Transverse colon (tissue), 4 donors: ENCODE results near the gene GALM. TPM values are rescaled to one million over a fixed set of nuclear protein-coding genes. Genes with fewer than 3 reads are reported as not detected.
"Not testable (repeated sequence)": the region's sequence is repeated elsewhere in the genome, so short reads cannot be mapped to it uniquely, and the experiment has no call there.

Experiments used
- DNase-seq: peaks from one replicate; pipeline ENCODE4 v3.0.0-alpha.2; 2019
- H3K27ac ChIP-seq, 4 donors: fragments of 200-600 bp; sonication (generic); 2 replicates each; pipeline ENCODE4 v1.5.1; 2016 to 2018; ENCODE audit warnings: inconsistent platforms in 4 of 4
- H3K27me3 ChIP-seq: fragments of 200-600 bp; sonication (generic); 2 replicates; pipeline ENCODE4 v1.5.1; 2017; ENCODE audit warnings: inconsistent platforms
- H3K36me3 ChIP-seq, 4 donors: fragments of 200-600 bp; sonication (generic); 2 replicates each; pipeline ENCODE4 v1.5.1; 2017 to 2019; ENCODE audit warnings: inconsistent platforms in 4 of 4
- H3K4me1 ChIP-seq, 4 donors: fragments of 200-600 bp; sonication (generic); 2 replicates each; pipeline ENCODE4 v1.5.1; 2017 to 2020; ENCODE audit warnings: inconsistent platforms in 4 of 4
- H3K4me3 ChIP-seq, 4 donors: fragments of 200-600 bp; sonication (generic); 1 replicate in 1 of 4; 2 replicates in 3 of 4; pipeline versions ENCODE4 v1.5.1 to v1.6.1; 2017 to 2019; ENCODE audit warnings: inconsistent platforms in 4 of 4
- H3K9me3 ChIP-seq, 2 donors: fragments of 200-600 bp; sonication (generic); 2 replicates each; pipeline ENCODE4 v1.5.1; 2017 to 2019; ENCODE audit warnings: inconsistent platforms in 2 of 2
- EP300 ChIP-seq: sonication (generic); formaldehyde crosslinking; IDR thresholded peaks from one replicate; pipeline ENCODE4 v1.6.1; 2017; ENCODE audit warnings: antibody characterized with exemption, low read depth
- POLR2A ChIP-seq: fragments of 450-650 bp; IDR thresholded peaks from one replicate; pipeline ENCODE4 v1.6.1; 2016; ENCODE audit warnings: antibody characterized with exemption, mild to moderate bottlenecking, moderate library complexity
- POLR2AphosphoS5 ChIP-seq, 3 donors: sonication (generic); formaldehyde crosslinking; IDR thresholded peaks; one replicate each; pipeline ENCODE4 v1.6.1; 2016; ENCODE audit warnings: antibody characterized with exemption in 3 of 3
- WGBS, 2 donors: methylation state at CpG; one replicate each; pipeline ENCODE4 v1.1.5; 2018; ENCODE audit warnings: low coverage in 1 of 2; 5-methylcytosine and 5-hydroxymethylcytosine counted together
- in situ Hi-C, 4 donors: fragments of 200-750 bp; cut with MboI; loops; one replicate each; pipeline versions ENCODE4 v1.15.0 to v1.15.1; 2017; ENCODE audit warnings: low sequenced_read_pairs in 3 of 4, low pct_ligation_motif_present in 1 of 4, low pct_unique_long_range_greater_than_20kb in 1 of 4
- intact Hi-C: fragments of 100-400 bp; cut with DNase I; formaldehyde crosslinking; loops from one replicate; pipeline ENCODE4 v1.15.1; 2023; ENCODE audit warnings: low total_unique reads
- total RNA-seq, 4 donors: library from RNA; depleted of rRNA; stranded (reverse); fragments of >200 nt; gene quantifications; one replicate each; pipeline ENCODE4 v1.1.0, GENCODE V29; 2016
- TF ChIP-seq, protein P1 (sequence below), 5 experiments: fragments of 200-600 bp in 3 of 5; fragments of 450-650 bp in 2 of 5; sonication (generic) in 3 of 5; IDR thresholded peaks; 1 replicate in 2 of 5; 2 replicates in 3 of 5; pipeline ENCODE4 v1.5.1; 2016 to 2017; ENCODE audit warnings: antibody characterized with exemption in 5 of 5, inconsistent platforms in 3 of 5, mild to moderate bottlenecking in 2 of 5, moderate library complexity in 1 of 5

GALM gene
- total RNA-seq, 4 donors from 2014 or later, result 35.5 to 80.6 (median 70.9) TPM

DNA sequence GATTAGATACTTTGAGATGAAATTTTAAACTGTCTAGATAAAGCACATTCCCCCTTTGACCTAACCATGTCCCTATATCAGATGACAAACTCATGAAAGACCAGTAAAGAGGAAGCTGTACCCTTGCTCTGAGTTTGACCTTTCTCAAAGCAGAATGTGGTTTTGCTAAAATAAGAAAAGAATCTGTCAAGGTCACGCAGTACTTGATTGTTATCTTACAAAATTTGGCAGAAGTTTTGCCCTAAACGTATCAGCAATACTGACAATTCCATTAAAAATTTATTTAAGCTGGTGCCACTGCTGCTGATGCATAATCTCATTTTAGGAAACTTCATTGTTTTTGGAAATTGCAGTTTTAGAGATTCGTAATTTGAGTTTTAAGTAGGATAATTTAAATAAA lies 31.2 kb upstream of the GALM start:
- Histone ChIP-seq H3K4me3 (no peak overlapping the region), H3K27me3 (no peaks in the 10 kb centered on the region), H3K36me3 (no peaks in the 10 kb centered on the region), H3K27ac (no peak overlapping the region), H3K9me3 (no peaks in the 10 kb centered on the region), H3K4me1 (no peaks in the 10 kb centered on the region)
- WGBS, 2 donors, result 59 to 63% methylated on average over 3 of the region's 3 CpGs
- DNase-seq, result no peak
- intact Hi-C loops, result no loop called here
- in situ Hi-C loops, result no loop called here
- TF ChIP-seq POLR2A, result no peak
- TF ChIP-seq, protein P1, sequence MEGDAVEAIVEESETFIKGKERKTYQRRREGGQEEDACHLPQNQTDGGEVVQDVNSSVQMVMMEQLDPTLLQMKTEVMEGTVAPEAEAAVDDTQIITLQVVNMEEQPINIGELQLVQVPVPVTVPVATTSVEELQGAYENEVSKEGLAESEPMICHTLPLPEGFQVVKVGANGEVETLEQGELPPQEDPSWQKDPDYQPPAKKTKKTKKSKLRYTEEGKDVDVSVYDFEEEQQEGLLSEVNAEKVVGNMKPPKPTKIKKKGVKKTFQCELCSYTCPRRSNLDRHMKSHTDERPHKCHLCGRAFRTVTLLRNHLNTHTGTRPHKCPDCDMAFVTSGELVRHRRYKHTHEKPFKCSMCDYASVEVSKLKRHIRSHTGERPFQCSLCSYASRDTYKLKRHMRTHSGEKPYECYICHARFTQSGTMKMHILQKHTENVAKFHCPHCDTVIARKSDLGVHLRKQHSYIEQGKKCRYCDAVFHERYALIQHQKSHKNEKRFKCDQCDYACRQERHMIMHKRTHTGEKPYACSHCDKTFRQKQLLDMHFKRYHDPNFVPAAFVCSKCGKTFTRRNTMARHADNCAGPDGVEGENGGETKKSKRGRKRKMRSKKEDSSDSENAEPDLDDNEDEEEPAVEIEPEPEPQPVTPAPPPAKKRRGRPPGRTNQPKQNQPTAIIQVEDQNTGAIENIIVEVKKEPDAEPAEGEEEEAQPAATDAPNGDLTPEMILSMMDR (IDR thresholded peaks at IDR 0.05), result no peak

DNA sequence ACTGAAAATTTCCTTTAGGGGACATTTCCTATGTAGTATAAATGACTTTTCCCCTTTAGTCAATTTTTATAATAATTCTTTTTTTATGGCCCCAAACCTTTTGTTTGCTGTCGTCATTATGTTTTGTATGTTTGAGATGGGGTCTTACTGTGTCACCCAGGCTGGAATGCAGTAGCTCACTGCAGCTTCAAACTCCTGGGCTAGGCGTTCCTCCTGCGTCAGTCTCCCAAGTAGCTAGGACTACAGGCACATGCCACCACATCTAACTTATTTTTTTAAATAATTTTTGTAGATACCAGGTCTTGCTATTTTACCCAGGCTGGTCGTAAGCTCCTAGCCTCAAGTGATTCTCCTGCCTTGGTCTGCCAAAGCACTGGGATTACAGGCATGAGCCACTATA lies 30.8 kb upstream of the GALM start:
- whole genome bisulfite sequencing, 2 donors, result 85 to 90% methylated on average over 4 of the region's 4 CpGs
- intact Hi-C loops, result no loop called here

DNA sequence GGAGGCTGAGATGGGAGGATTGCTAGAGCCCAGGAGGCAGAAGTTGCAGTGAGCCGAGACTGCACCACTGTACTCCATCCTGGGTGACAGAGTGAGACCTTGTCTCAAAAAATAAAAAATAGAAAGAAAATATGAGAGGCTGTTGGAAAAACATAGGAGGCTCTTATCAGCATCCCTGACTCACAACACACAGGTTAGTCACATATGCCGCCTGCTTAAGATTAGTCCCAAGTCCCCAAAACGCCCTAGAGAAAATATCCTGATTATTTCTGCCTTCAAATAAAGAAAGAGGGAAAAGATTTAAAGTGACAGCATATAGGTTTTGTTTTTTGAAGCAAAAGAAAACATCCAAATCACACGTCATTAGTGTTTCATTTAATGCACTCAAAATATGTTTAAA lies 29.8 kb upstream of the GALM start:
- intact Hi-C loops (no loop called here), in situ Hi-C loops (no loop called here)
- Histone ChIP-seq H3K4me3 (no peak overlapping the region), H3K4me1 (no peaks in the 10 kb centered on the region), H3K9me3 (no peaks in the 10 kb centered on the region), H3K27ac (no peak overlapping the region), H3K27me3 (no peaks in the 10 kb centered on the region), H3K36me3 (no peaks in the 10 kb centered on the region)
- 81 to 89% methylated on average over 4 of the region's 4 CpGs for whole genome bisulfite sequencing, 2 donors
- no peak for DNase-seq
- TF ChIP-seq, protein P1 (IDR thresholded peaks at IDR 0.05), result no peak
- TF ChIP-seq POLR2A, result no peak

More for the DNA sequence above, 30.8 kb upstream of the GALM start:
- no peaks in the 10 kb centered on the region for H3K9me3 ChIP-seq
- no peaks in the 10 kb centered on the region for H3K27me3 ChIP-seq
- no peak overlapping the region for H3K4me3 ChIP-seq
- DNase-seq, result no peak
- in situ Hi-C loops, result no loop called here
- H3K4me1 ChIP-seq, result no peaks in the 10 kb centered on the region
- no peaks in the 10 kb centered on the region for H3K36me3 ChIP-seq
- TF ChIP-seq POLR2AphosphoS5 (IDR thresholded peaks at IDR 0.05) (no peak), POLR2A (no peak), EP300 (no peak)
- TF ChIP-seq, protein P1 (IDR thresholded peaks at IDR 0.05), result no peak
- H3K27ac ChIP-seq, result no peak overlapping the region

DNA sequence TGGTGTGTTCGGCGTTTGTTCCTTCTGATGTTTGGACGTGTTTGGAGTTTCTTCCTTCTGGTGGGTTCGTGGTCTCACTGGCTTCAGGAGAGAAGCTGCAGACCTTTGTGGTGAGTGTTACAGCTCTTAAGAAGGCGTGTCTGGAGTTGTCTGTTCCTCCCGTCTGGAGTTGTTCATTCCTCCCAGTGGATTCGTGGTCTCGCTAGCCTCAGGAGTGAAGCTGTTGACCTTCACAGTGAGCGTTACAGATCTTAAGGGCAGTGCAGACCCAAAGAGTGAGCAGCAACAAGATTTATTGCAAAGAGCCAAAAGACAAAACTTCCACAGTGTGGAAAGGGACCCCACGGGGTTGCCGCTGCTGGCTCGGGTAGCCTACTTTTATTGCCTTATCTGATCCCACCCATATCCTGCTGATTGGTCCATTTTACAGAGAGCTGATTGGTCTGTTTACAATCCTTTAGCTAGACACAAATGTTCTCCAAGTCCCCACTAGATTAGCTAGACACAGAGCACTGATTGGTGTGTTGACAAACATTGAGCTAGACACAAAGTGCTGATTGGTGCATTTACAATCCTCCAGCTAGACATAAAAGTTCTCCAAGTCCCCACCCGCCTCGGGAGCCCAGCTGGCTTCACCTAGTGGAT lies 23.4 kb upstream of the GALM start:
- H3K27me3 ChIP-seq, H3K36me3 ChIP-seq, intact Hi-C loops, DNase-seq, H3K27ac ChIP-seq, H3K4me3 ChIP-seq, in situ Hi-C loops, H3K4me1 ChIP-seq, H3K9me3 ChIP-seq: not testable (repeated sequence)
- 91 to 92% methylated on average over 9 to 14 of the region's 14 CpGs for WGBS, 2 donors

DNA sequence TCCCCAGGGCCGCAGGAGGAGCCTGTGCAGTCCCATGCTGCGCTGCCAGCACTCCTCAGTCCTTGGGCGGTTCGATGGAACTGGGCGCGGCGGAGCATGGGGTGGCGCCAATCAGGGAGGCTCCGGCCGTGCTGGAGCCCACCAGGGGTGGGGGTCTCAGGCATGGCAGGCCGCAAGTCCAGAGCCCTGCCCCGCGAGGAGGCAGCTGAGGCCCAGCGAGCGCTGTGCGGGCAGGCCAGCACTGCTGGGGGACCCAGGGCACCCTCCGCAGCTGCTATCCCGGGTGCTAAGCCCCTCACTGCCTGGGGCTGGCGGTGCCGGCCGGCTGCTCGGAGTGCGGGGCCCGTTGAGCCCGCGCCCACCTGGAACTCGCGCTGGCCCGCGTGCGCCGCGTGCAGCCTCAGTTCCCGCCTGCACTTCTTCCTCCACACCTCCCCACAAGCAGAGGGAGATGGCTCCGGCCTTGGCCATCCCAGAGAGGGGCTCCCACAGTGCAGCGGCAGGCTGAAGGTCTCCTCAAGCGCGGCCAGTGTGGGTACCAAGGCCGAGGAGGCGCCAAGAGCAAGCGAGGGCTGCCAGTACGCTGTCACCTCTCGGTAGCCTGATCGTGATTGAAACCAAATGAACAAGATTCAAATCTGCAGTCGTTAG lies 22.8 kb upstream of the GALM start:
- WGBS, 2 donors, result 95 to 100% methylated on average over 4 to 39 of the region's 45 CpGs
- H3K4me1 ChIP-seq, result no peaks in the 10 kb centered on the region
- no peaks in the 10 kb centered on the region for H3K27me3 ChIP-seq
- H3K36me3 ChIP-seq, result no peaks in the 10 kb centered on the region
- H3K4me3 ChIP-seq, result no peak overlapping the region
- DNase-seq, result no peak
- no peaks in the 10 kb centered on the region for H3K9me3 ChIP-seq
- intact Hi-C loops (no loop called here), in situ Hi-C loops (no loop called here)
- peak overlapping the region in 1 of 4 donors; percentile 34 for H3K27ac ChIP-seq
- TF ChIP-seq POLR2AphosphoS5 (IDR thresholded peaks at IDR 0.05), result no peak
- TF ChIP-seq, protein P1 (IDR thresholded peaks at IDR 0.05), result no peak
- TF ChIP-seq POLR2A, result no peak
- TF ChIP-seq EP300, result no peak

DNA sequence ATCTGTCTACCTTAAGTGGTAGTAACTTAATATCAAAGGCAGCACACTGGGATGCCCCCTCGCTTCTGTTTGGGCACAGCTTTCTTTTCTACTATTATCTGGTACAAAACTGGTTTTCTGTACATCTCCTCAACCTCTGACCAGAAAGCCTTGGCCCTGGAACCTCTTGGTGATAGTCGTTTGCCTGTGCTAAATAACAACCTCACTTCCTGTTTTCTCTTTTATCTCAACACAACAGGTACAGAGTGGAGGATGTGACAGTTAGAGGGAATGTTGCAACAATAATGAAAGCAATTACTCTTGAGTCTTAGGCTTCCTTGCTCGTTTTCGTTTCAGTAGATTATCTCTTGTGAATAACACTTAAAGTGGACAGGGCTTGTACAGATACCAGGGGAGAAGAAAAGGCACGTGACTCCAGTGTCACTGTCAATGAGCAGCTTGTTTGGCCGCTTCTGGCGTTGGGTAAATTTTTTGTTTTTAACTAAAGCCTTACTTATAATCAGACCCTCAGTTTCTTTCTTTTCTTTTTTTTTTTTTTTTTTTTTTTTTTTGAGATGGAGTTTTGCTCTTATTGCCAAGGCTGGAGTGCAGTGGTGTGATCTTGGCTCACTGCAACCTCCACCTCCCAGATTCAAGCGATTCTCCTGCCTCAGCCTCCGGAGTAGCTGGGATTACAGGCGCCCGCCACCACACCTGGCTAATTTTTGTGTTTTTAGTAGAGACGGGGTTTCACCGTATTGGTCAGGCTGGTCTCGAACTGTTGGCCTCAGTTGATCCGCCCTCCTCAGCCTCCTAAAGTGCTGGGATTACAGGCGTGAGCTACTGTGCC lies 22.0 kb upstream of the GALM start:
- DNase-seq, H3K4me1 ChIP-seq, in situ Hi-C loops, H3K27me3 ChIP-seq, H3K4me3 ChIP-seq, H3K36me3 ChIP-seq, H3K9me3 ChIP-seq, intact Hi-C loops: not testable (repeated sequence)
- H3K27ac ChIP-seq, result peak overlapping the region in 1 of 4 donors; percentile 34
- WGBS, 2 donors, result 85 to 90% methylated on average over 13 to 16 of the region's 16 CpGs
